Stimulated activated CD8-positive, alpha-beta memory T cell treated with anti-CD3 and anti-CD28 coated beads, Interleukin-7, amount 100 ng/mL, for 48 hours (primary cell): ENCODE results near the gene SCN3A.

ENCODE experiments used
- DNase-seq, 2 donors: peaks; one replicate each; pipeline ENCODE4 v3.0.0-alpha.2; 2020; ENCODE audit warnings: low read depth in 1 of 2; ENCODE audit errors: extremely low read depth in 1 of 2

SCN3A gene

GRCh38 chr2:165203689-165204559, at the start of gene SCN3A:
TSS of gene SCN3A (minus strand) at chr2:165204050. CDS start at chr2:165176394, 27,656 bp downstream.
- no peak for DNase-seq

DNA sequence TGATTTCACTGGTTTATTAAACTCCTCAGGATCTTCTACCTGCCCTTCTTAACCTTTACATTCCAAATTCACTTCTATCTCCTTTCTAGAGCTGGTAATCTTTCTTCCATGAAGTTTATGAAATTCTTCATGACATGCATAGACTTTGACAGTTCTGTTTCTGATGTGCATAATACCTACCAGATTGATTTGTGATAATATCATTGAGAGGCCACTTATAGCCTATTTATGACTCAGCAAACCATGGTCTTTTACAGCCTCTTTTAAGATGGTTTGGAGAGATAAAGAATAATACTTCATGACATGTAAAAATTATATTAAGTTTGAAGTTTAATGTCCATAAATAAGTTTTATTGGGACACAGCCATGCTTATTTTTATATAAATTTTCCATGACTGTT, 49.3 kb upstream of the SCN3A start:
- no peak for DNase-seq

- DNase-seq: no peak
These were observed 47.5 kb upstream of the SCN3A start for GRCh38 chr2:165251366-165251765.

GRCh38 chr2:165248238-165248637, 44.4 kb upstream of the SCN3A start:
- DNase-seq: no peak

GRCh38 chr2:165245081-165245793, 41.4 kb upstream of the SCN3A start:
- no peak for DNase-seq

DNA sequence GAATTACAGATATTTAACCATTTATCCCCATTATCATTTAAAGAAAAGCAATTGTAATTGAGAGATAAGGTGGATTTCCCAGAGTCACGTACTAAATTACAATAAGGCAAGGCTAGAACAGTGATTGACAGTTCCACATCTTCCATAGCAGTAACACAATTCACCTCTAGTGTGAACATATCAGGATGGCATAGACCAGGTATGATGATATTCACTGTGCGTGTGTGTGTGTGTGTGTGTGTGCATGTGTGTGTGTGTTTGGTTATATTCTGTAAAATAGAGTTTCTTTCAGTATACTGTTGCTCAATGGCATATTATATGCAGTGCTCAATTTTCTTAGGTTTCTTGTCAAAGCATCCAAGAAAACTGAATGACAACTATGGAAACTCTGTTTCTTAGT, 37.1 kb upstream of the SCN3A start:
- no peak for DNase-seq

DNA sequence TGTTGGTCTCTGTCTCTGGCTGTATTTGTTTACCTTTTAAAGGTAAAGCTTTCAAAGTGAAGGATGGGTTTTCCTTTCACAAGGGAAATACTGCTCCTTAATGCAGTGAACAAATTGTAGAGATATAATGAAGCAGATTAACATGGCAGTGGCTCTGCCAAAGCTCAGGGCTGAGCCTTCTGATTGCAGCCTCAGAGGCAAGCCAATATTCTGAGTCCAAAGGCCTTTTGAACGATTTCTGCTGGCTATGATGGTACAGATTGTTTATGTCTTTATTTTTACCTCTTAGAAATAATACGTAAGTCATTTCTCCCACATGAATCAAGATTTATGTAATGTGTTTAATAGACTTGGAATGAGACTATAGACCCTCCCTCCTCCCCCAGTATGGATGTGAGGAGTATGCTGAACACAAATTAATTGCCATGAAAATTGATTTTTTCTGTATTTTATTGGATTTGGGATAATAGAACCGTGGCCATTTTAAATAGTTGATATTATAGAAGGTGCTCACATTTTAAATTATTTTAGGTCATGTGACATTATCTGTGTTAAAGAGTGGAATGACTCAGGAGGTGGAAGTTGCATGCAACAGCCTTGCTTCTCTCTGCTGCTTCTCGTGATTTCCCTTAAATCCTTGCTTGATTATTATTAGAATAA, 36.1 kb upstream of the SCN3A start:
- no peak for DNase-seq

DNA sequence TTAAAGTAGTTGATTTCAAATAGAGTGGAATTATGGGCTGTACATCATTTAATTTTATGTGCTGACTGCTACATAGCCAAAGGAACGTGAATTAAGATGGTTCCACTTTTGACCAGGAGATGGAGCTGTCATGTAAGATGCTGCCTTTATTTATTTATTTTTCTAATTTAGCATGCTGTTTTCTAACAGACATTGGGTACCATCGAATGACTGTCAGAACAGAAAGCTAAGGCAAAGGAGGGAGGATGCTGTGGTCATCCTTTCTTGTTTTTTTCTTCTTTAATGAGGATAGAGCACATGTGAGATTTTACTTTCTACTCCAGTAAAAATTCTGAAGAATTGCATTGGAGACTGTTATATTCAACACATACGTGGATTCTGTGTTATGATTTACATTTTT, 35.4 kb upstream of the SCN3A start, which contains the start of gene SCN2A:
SCN2A (plus strand) TSS at position 185 of the 400 bp plus-strand sequence. CDS start 56,410 bp downstream, outside the sequence.
- no peak for DNase-seq

GRCh38 chr2:165238295-165238694, 34.4 kb upstream of the SCN3A start:
- DNase-seq: no peak

- DNase-seq: no peak
These were observed 33.2 kb upstream of the SCN3A start for GRCh38 chr2:165237056-165237455.

- DNase-seq: no peak
These were observed 23.7 kb upstream of the SCN3A start for GRCh38 chr2:165227571-165227970.

GRCh38 chr2:165224941-165225340, 21.1 kb upstream of the SCN3A start:
- DNase-seq: no peak

GRCh38 chr2:165219481-165219880, 15.6 kb upstream of the SCN3A start:
- DNase-seq: no peak

DNA sequence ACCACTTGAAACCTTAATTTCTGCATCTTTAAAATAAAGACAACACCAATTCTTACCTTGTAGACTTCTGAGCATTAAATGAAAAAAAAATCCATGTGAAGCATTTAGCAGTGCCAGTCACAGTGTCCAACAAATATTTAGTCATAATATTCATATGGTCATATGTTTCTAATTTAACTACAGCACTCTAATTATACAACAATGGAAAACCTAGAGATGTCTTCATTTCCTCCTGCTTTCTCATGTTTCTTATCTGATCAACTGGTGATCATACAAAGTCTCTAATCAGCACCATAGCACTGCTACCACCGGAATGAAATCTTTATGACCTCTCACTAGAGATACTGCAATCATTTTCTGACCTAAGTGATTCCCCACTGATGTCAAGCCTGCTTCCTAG, 10.2 kb upstream of the SCN3A start:
- DNase-seq: no peak

DNA sequence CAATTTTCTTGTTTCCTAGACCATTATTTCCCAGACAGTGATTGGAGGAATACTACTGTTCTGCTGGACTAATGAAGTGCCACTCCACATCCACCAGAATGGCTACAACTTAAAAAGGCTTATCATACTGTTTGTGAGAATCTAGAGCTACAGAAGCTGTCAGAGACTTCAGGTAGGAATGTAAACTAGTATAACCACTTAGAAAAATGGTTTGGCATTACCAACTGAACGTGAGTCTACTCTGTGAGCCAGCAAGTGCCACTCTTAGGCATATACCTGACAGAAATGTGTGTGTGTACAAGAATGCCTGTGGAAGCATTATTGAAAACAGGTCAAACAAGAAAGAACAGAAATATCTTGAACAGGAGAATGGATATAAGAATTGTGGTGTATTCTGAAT, 4.2 kb upstream of the SCN3A start:
- DNase-seq: no peak

- no peak for DNase-seq
These were observed 2.0 kb upstream of the SCN3A start for GRCh38 chr2:165205865-165206264.

GRCh38 chr2:165202239-165202638, 1.6 kb downstream of the SCN3A start:
- DNase-seq: no peak

GRCh38 chr2:165198181-165198580, 5.7 kb downstream of the SCN3A start:
- no peak for DNase-seq

GRCh38 chr2:165197346-165197745, 6.5 kb downstream of the SCN3A start:
- no peak for DNase-seq

- no peak for DNase-seq
These were observed 7.4 kb downstream of the SCN3A start for GRCh38 chr2:165196411-165196810.

DNA sequence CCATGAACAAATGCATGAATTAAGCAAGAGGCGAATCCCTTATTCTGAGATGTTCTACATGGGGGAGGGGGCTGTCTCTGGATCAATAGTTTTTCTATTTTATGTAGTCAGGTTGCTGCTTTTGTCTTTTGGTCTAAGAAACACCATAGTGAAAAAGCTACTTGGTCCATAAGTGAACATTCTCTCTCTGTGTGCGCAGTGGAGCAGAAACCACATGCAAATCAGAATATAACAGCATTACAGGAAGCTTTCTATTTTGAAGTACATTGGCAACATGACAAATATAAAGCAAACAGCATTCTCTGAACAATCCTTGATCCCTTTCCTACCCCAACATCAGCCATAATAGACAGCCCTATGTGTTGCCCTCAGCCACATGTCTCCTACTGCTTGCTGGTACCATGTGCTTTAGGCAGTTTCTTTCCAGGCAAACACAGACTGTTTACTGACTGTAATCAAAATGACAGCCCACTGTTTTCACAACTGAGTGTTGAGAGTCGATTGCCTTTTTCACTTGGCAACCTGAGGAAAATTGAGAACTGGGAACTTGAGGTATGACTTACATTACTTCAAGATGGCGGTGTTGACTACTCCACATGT, 10.6 kb downstream of the SCN3A start:
- no peak for DNase-seq
